HepG2 (cell line): Measurements from ENCODE around the gene TSSK3.

Experiments
- CTCF ChIP-seq: sonication (generic); formaldehyde crosslinking; IDR thresholded peaks from 2 replicates; pipeline ENCODE4 v1.5.0; 2020; ENCODE audit warnings: mild to moderate bottlenecking, missing genetic modification reagents, moderate library complexity
- MED13 ChIP-seq: sonication (generic); formaldehyde crosslinking; IDR thresholded peaks from 2 replicates; pipeline ENCODE4 v1.5.0; 2020; ENCODE audit warnings: missing genetic modification reagents
- NR3C1 ChIP-seq: sonication (generic); formaldehyde crosslinking; IDR thresholded peaks from 2 replicates; pipeline ENCODE4 v1.4.0; 2020; ENCODE audit warnings: missing genetic modification reagents
- RAD21 ChIP-seq: fragments of 450-650 bp; formaldehyde crosslinking; IDR thresholded peaks from 2 replicates; pipeline ENCODE4 v1.5.0; 2020; ENCODE audit warnings: mild to moderate bottlenecking
- ZNF724P ChIP-seq: sonication (generic); formaldehyde crosslinking; IDR thresholded peaks from 2 replicates; pipeline ENCODE4 v1.8.0; 2022; ENCODE audit warnings: missing genetic modification reagents, borderline replicate concordance
- TF ChIP-seq, protein P1 (sequence below): sonication (generic); formaldehyde crosslinking; IDR thresholded peaks from 2 replicates; pipeline ENCODE4 v1.4.0; 2020; ENCODE audit warnings: mild to moderate bottlenecking, missing genetic modification reagents
- TF ChIP-seq, protein P2 (sequence below): sonication (generic); formaldehyde crosslinking; IDR thresholded peaks from 2 replicates; pipeline ENCODE4 v1.4.0; 2020; ENCODE audit warnings: mild to moderate bottlenecking, missing genetic modification reagents, borderline replicate concordance

DNA sequence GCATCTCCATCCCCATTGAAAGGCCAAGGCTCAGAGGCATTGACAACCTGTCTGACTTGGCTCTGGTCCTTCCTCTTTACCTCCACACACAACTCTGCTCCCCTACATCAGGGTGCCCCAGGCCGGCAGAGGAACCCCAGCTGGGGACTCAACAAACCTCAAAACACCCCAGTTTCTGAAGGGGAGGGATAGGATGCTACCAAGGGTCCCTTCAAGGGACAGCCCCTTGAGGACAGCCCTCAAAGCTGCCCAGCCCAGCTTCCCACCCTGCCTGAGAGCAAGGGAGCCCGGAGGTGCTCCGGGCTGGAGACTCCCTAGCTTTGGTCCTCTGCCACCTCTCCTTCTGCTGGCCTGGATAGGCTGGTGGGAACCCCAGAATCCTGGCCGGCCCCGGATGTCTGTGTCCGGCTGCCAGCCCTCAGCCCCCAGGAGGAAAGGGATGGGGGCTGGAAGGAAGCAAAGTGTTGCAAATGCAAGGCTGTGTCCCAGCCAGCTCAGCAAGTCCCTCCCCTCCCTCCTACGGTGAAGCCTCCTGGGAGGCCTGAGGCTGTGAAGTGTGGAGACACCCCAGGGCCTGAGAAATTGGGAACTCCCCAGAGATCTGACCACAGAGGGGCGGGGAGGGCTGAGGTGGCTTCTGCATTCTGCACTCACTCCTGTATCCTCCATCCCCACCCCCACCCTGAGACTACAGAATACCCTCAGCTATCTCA lies 25.2 kb upstream of the TSSK3 start:
- TF ChIP-seq, protein P1, sequence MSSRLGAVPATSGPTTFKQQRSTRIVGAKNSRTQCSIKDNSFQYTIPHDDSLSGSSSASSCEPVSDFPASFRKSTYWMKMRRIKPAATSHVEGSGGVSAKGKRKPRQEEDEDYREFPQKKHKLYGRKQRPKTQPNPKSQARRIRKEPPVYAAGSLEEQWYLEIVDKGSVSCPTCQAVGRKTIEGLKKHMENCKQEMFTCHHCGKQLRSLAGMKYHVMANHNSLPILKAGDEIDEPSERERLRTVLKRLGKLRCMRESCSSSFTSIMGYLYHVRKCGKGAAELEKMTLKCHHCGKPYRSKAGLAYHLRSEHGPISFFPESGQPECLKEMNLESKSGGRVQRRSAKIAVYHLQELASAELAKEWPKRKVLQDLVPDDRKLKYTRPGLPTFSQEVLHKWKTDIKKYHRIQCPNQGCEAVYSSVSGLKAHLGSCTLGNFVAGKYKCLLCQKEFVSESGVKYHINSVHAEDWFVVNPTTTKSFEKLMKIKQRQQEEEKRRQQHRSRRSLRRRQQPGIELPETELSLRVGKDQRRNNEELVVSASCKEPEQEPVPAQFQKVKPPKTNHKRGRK (CRISPR knock-in tag): no peak
- TF ChIP-seq MED13 (CRISPR knock-in tag): no peak
- TF ChIP-seq RAD21 (CRISPR knock-in tag): no peak
- no peak for TF ChIP-seq ZNF724P
- TF ChIP-seq, protein P2, sequence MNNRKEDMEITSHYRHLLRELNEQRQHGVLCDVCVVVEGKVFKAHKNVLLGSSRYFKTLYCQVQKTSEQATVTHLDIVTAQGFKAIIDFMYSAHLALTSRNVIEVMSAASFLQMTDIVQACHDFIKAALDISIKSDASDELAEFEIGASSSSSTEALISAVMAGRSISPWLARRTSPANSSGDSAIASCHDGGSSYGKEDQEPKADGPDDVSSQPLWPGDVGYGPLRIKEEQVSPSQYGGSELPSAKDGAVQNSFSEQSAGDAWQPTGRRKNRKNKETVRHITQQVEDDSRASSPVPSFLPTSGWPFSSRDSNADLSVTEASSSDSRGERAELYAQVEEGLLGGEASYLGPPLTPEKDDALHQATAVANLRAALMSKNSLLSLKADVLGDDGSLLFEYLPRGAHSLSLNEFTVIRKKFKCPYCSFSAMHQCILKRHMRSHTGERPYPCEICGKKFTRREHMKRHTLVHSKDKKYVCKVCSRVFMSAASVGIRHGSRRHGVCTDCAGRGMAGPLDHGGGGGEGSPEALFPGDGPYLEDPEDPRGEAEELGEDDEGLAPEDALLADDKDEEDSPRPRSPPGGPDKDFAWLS (CRISPR knock-in tag): no peak
- no peak for TF ChIP-seq NR3C1
- no peak for TF ChIP-seq CTCF (CRISPR knock-in tag)
